Activated T-helper 2 cell treated with anti-CD3 and anti-CD28 coated beads, Interferon-gamma antibody, Interleukin-2, Interleukin-4, amounts not matched to agents 10 μg/mL and 5 μg/mL and 100 μg/mL, durations not matched to agents 14 hours and 24 hours and 36 hours (primary cell): ENCODE results near the gene NFE2. TPM values are rescaled to one million over a fixed set of nuclear protein-coding genes. Genes with fewer than 3 reads are reported as not detected.

Experiments used
- DNase-seq: peaks from one replicate; pipeline ENCODE4 v3.0.0; 2021; ENCODE audit warnings: low spot score
- H3K27ac Mint-ChIP-seq: one replicate; pipeline ENCODE4 v1.8.0; 2021; ENCODE audit warnings: mixed read lengths
- H3K27me3 Mint-ChIP-seq: one replicate; pipeline ENCODE4 v1.8.0; 2021; ENCODE audit warnings: low read depth, mixed read lengths
- H3K36me3 Mint-ChIP-seq: one replicate; pipeline ENCODE4 v1.8.0; 2021; ENCODE audit warnings: low read depth, mixed read lengths
- H3K4me1 Mint-ChIP-seq: one replicate; pipeline ENCODE4 v1.8.0; 2021; ENCODE audit warnings: low read depth, mixed read lengths
- H3K4me3 Mint-ChIP-seq: one replicate; pipeline ENCODE4 v1.8.0; 2021; ENCODE audit warnings: low read depth, mild to moderate bottlenecking, moderate library complexity, mixed read lengths
- H3K9me3 Mint-ChIP-seq: one replicate; pipeline ENCODE4 v1.8.0; 2021; ENCODE audit warnings: mixed read lengths
- intact Hi-C: fragments of 100-400 bp; cut with micrococcal nuclease; formaldehyde crosslinking; loops from one replicate; pipeline ENCODE4 v1.15.1; 2023
- total RNA-seq: library from RNA; stranded (reverse); gene quantifications from 2 replicates; pipeline ENCODE4 v1.2.3, GENCODE V29; 2022

The NFE2 gene
- not detected in 2 replicates for total RNA-seq

- DNase-seq: no peak
- Mint-ChIP-seq H3K4me1 (peaks cover 18% of the 10 kb centered on the region), H3K36me3 (no peaks in the 10 kb centered on the region), H3K27ac (no peak within 1 kb of the TSS), H3K27me3 (peaks cover 67% of the 10 kb centered on the region), H3K9me3 (no peaks in the 10 kb centered on the region), H3K4me3 (no peak within 1 kb of the TSS)
- intact Hi-C loops: no loop called here
These were observed at the start of gene NFE2 for GRCh38 chr12:54300732-54301427. NFE2 (minus strand) TSS chr12:54301015; CDS start chr12:54295248, 5,767 bp downstream.

GRCh38 chr12:54349679-54350078, 48.9 kb upstream of the NFE2 start:
- Mint-ChIP-seq H3K36me3 (peaks cover 56% of the 10 kb centered on the region), H3K9me3 (no peaks in the 10 kb centered on the region), H3K4me3 (no peak overlapping the region), H3K4me1 (peaks cover 18% of the 10 kb centered on the region), H3K27me3 (no peaks in the 10 kb centered on the region), H3K27ac (no peak overlapping the region)
- no peak for DNase-seq
- intact Hi-C loops: loop anchor here (2.0 kb wide), 1 partner anchor 15 kb away; the partner anchor contains the start of gene GPR84

- Mint-ChIP-seq H3K27me3 (no peaks in the 10 kb centered on the region), H3K36me3 (peaks cover 57% of the 10 kb centered on the region), H3K27ac (no peak overlapping the region), H3K4me3 (no peak overlapping the region), H3K4me1 (peaks cover 18% of the 10 kb centered on the region), H3K9me3 (no peaks in the 10 kb centered on the region)
- no peak for DNase-seq
- intact Hi-C loops: no loop called here
These were observed 48.2 kb upstream of the NFE2 start for GRCh38 chr12:54349036-54349435.

GRCh38 chr12:54341378-54342300, 40.8 kb upstream of the NFE2 start:
- Mint-ChIP-seq H3K36me3 (peaks cover 42% of the 10 kb centered on the region), H3K9me3 (no peaks in the 10 kb centered on the region), H3K4me1 (no peaks in the 10 kb centered on the region), H3K4me3 (no peak overlapping the region), H3K27ac (no peak overlapping the region), H3K27me3 (no peaks in the 10 kb centered on the region)
- intact Hi-C loops: no loop called here
- no peak for DNase-seq

GRCh38 chr12:54340846-54341245, 40.0 kb upstream of the NFE2 start:
- peaks cover 45% of the 10 kb centered on the region for H3K36me3 Mint-ChIP-seq
- H3K4me3 Mint-ChIP-seq: no peak overlapping the region
- DNase-seq: no peak
- H3K9me3 Mint-ChIP-seq: no peaks in the 10 kb centered on the region
- intact Hi-C loops: no loop called here
- H3K27ac Mint-ChIP-seq: no peak overlapping the region
- H3K27me3 Mint-ChIP-seq: no peaks in the 10 kb centered on the region
- H3K4me1 Mint-ChIP-seq: peaks cover 2% of the 10 kb centered on the region

- H3K27ac Mint-ChIP-seq: no peak overlapping the region
- H3K4me1 Mint-ChIP-seq: peaks cover 2% of the 10 kb centered on the region
- intact Hi-C loops: loop anchor here (5.0 kb wide), 1 partner anchor 46 kb away; no protein-coding TSS in a partner anchor
- no peaks in the 10 kb centered on the region for H3K27me3 Mint-ChIP-seq
- no peak overlapping the region for H3K4me3 Mint-ChIP-seq
- no peak for DNase-seq
- peaks cover 34% of the 10 kb centered on the region for H3K36me3 Mint-ChIP-seq
- H3K9me3 Mint-ChIP-seq: no peaks in the 10 kb centered on the region
These were observed 38.0 kb upstream of the NFE2 start for GRCh38 chr12:54338698-54339296.

- DNase-seq: no peak
- H3K4me3 Mint-ChIP-seq: no peak overlapping the region
- H3K9me3 Mint-ChIP-seq: no peaks in the 10 kb centered on the region
- peaks cover 31% of the 10 kb centered on the region for H3K36me3 Mint-ChIP-seq
- intact Hi-C loops: loop anchor here (5.0 kb wide), 1 partner anchor 46 kb away; no protein-coding TSS in a partner anchor
- H3K27ac Mint-ChIP-seq: no peak overlapping the region
- H3K27me3 Mint-ChIP-seq: no peaks in the 10 kb centered on the region
- peaks cover 8% of the 10 kb centered on the region for H3K4me1 Mint-ChIP-seq
These were observed 37.2 kb upstream of the NFE2 start for GRCh38 chr12:54337854-54338650.

GRCh38 chr12:54337280-54337842, 36.5 kb upstream of the NFE2 start:
- Mint-ChIP-seq H3K36me3 (peaks cover 25% of the 10 kb centered on the region), H3K4me3 (no peak overlapping the region), H3K4me1 (peaks cover 8% of the 10 kb centered on the region), H3K27ac (no peak overlapping the region), H3K27me3 (no peaks in the 10 kb centered on the region), H3K9me3 (no peaks in the 10 kb centered on the region)
- intact Hi-C loops: loop anchor here (5.0 kb wide), 1 partner anchor 45 kb away; no protein-coding TSS in a partner anchor
- no peak for DNase-seq

- peak overlapping the region; percentile 26 for H3K27ac Mint-ChIP-seq
These were observed 32.7 kb upstream of the NFE2 start for GRCh38 chr12:54333420-54334034.

GRCh38 chr12:54331461-54331860, 30.6 kb upstream of the NFE2 start:
- Mint-ChIP-seq H3K4me1 (peaks cover 36% of the 10 kb centered on the region), H3K36me3 (peaks cover 29% of the 10 kb centered on the region), H3K4me3 (no peak overlapping the region), H3K27ac (no peak overlapping the region), H3K27me3 (no peaks in the 10 kb centered on the region), H3K9me3 (no peaks in the 10 kb centered on the region)
- intact Hi-C loops: no loop called here
- no peak for DNase-seq

More at GRCh38 chr12:54333420-54334034, 32.7 kb upstream of the NFE2 start:
- no peaks in the 10 kb centered on the region for H3K9me3 Mint-ChIP-seq
- DNase-seq: no peak
- H3K36me3 Mint-ChIP-seq: peaks cover 24% of the 10 kb centered on the region
- H3K4me3 Mint-ChIP-seq: no peak overlapping the region
- H3K4me1 Mint-ChIP-seq: peaks cover 31% of the 10 kb centered on the region
- H3K27me3 Mint-ChIP-seq: no peaks in the 10 kb centered on the region
- intact Hi-C loops: no loop called here

- Mint-ChIP-seq H3K4me1 (peaks cover 37% of the 10 kb centered on the region), H3K4me3 (no peak overlapping the region), H3K27ac (peak overlapping the region; percentile 9), H3K9me3 (no peaks in the 10 kb centered on the region), H3K27me3 (no peaks in the 10 kb centered on the region), H3K36me3 (peaks cover 26% of the 10 kb centered on the region)
- intact Hi-C loops: no loop called here
- DNase-seq: no peak
These were observed 29.6 kb upstream of the NFE2 start for GRCh38 chr12:54330442-54330841.
